Kidney (tissue), 14 donors: ENCODE results near the gene BCL2L13. TPM values are rescaled to one million over a fixed set of nuclear protein-coding genes. Genes with fewer than 3 reads are reported as not detected.

Experiments
- DNase-seq, 5 donors: peaks; one replicate each; pipeline ENCODE4 v3.0.0-alpha.2; 2013 to 2020
- FAIRE-seq: peaks from 2 replicates; lab custom pipeline; 2012; peaks lifted over from hg19 to GRCh38; lab: Jason Lieb, UNC
- H3K27ac ChIP-seq, 2 donors: one replicate each; pipeline ENCODE4 v1.7.0; 2013; ENCODE audit warnings: low read depth in 2 of 2, low read length in 2 of 2, inconsistent platforms in 1 of 2
- H3K27me3 ChIP-seq: one replicate; pipeline ENCODE4 v1.7.1; 2013; ENCODE audit warnings: low read length, inconsistent platforms; ENCODE audit not compliant: control insufficient read depth, insufficient read depth
- H3K36me3 ChIP-seq, 3 donors: one replicate each; pipeline versions ENCODE4 v1.7.0 to v1.7.1; 2013; ENCODE audit warnings: low read length in 3 of 3, control low read depth in 1 of 3, inconsistent platforms in 1 of 3; ENCODE audit not compliant: insufficient read depth in 3 of 3, control insufficient read depth in 2 of 3
- H3K4me1 ChIP-seq, 3 donors: one replicate each; pipeline versions ENCODE4 v1.7.0 to v1.7.1; 2013; ENCODE audit warnings: low read length in 3 of 3, inconsistent platforms in 1 of 3, low read depth in 1 of 3; ENCODE audit not compliant: control insufficient read depth in 2 of 3, insufficient read depth in 2 of 3
- H3K4me3 ChIP-seq, 3 donors: one replicate each; pipeline versions ENCODE4 v1.7.0 to v1.8.1; 2013; ENCODE audit warnings: low read length in 3 of 3, control low read depth in 1 of 3, inconsistent platforms in 1 of 3
- H3K9ac ChIP-seq, 3 donors: one replicate each; pipeline versions ENCODE4 v1.7.0 to v1.7.1; 2013; ENCODE audit warnings: low read length in 3 of 3, control low read depth in 1 of 3, inconsistent platforms in 1 of 3
- H3K9me3 ChIP-seq, 3 donors: one replicate each; pipeline versions ENCODE4 v1.7.0 to v1.7.1; 2013; ENCODE audit warnings: low read length in 3 of 3, control low read depth in 1 of 3, inconsistent platforms in 1 of 3; ENCODE audit not compliant: control insufficient read depth in 2 of 3, insufficient read depth in 1 of 3
- intact Hi-C: fragments of 100-400 bp; cut with DNase I; formaldehyde crosslinking; loops from one replicate; pipeline ENCODE4 v1.11.1; 2022
- polyA plus RNA-seq: library from polyadenylated mRNA; stranded (reverse); fragments of 350-450 nt; fragmentation: Illumina TruSeq; extraction: RNeasy Lipid Tissue Mini Kit (QIAGEN cat#74804); gene quantifications from one replicate; pipeline ENCODE4 v1.2.3, GENCODE V29; 2014; ENCODE audit warnings: low read depth, low replicate concordance; ENCODE audit not compliant: insufficient read depth
- total RNA-seq: library from RNA; stranded (reverse); fragmentation: NEBNext Ultra II Directional; extraction: Animal tissue kit (Norgen Biotek cat#: 25700); gene quantifications from one replicate; pipeline ENCODE4 v1.2.1, GENCODE V29; 2021
- TF ChIP-seq, protein P1 (sequence below): IDR thresholded peaks from 3 replicates; pipeline ENCODE4 v1.5.1; 2012; ENCODE audit warnings: mild to moderate bottlenecking, moderate library complexity, borderline replicate concordance; ENCODE audit not compliant: insufficient read depth; ENCODE audit errors: extremely low read depth
- donor health status: control.
- donor health status: control.
- donor health status: control.
- donor health status: control.
- donor health status: control.
- donor health status: DM: yes; HTN: yes; CAD: no.
- donor health status: Normal renal cell carcinoma (clear cell type).

Gene BCL2L13
- total and polyA plus RNA-seq, 2 donors from 2014 or later, result 43.8 to 50.5 TPM

DNA sequence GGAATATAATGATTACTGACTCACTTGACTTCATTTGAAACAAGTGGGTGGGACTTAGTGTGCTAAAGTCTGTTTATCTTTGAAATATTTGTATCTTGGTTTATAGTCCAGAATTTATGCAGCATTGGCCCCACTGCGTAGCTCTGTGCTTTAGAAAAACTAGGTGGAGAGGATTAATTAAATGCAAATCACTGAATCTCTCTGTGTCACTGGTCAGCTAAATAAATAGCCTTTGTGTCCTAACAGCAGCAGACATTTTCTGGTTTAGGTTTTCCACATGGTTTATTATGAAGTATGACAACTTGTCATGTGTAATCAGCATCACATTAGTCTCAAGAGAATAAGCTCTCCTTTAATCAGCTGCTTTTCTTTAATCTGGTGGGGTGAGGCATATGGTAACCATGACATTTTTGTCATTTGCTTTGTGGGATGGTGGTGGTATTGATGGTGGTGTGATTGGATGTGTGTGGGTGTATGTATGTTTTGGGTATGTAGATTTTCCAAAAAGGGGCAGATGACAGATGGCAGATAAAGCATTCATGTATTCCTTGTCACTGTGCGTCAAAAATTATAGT is 33.9 kb downstream of the BCL2L13 start:
- H3K27ac ChIP-seq, result peak overlapping the region; percentile 1 to 35
- no peak for FAIRE-seq

DNA sequence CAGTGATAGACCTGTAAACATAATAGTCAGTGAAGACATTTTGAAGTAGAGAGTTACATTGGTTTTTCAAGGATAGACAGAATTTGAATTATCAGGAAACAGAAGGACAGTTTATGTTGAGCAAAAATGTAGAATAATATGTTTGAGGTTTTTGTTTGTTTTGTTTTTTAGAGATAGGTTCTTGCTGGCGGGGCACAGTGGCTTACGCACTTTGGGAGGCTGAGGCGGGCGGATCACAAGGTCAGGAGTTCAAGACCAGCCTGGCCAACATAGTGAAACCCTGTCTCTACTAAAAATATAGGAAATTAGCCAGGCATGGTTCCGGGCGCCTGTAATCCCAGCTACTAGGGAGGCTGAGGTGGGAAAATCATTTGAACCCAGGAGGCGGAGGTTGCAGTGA is 35.6 kb downstream of the BCL2L13 start:
- TF ChIP-seq, protein P1, sequence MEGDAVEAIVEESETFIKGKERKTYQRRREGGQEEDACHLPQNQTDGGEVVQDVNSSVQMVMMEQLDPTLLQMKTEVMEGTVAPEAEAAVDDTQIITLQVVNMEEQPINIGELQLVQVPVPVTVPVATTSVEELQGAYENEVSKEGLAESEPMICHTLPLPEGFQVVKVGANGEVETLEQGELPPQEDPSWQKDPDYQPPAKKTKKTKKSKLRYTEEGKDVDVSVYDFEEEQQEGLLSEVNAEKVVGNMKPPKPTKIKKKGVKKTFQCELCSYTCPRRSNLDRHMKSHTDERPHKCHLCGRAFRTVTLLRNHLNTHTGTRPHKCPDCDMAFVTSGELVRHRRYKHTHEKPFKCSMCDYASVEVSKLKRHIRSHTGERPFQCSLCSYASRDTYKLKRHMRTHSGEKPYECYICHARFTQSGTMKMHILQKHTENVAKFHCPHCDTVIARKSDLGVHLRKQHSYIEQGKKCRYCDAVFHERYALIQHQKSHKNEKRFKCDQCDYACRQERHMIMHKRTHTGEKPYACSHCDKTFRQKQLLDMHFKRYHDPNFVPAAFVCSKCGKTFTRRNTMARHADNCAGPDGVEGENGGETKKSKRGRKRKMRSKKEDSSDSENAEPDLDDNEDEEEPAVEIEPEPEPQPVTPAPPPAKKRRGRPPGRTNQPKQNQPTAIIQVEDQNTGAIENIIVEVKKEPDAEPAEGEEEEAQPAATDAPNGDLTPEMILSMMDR, result no peak
- no peaks in the 10 kb centered on the region for H3K9me3 ChIP-seq
- intact Hi-C loops, result no loop called here

More for the DNA sequence above, 33.9 kb downstream of the BCL2L13 start:
- Histone ChIP-seq H3K36me3 (no peaks in the 10 kb centered on the region), H3K9me3 (no peaks in the 10 kb centered on the region), H3K27me3 (no peaks in the 10 kb centered on the region), H3K4me3 (no peak overlapping the region), H3K4me1 (peaks cover 0 to 13% (median 3%) of the 10 kb centered on the region in 3 donors), H3K9ac (no peak overlapping the region)
- TF ChIP-seq, protein P1, result no peak
- intact Hi-C loops, result no loop called here
- peak in 1 of 5 donors; percentile 15 for DNase-seq

DNA sequence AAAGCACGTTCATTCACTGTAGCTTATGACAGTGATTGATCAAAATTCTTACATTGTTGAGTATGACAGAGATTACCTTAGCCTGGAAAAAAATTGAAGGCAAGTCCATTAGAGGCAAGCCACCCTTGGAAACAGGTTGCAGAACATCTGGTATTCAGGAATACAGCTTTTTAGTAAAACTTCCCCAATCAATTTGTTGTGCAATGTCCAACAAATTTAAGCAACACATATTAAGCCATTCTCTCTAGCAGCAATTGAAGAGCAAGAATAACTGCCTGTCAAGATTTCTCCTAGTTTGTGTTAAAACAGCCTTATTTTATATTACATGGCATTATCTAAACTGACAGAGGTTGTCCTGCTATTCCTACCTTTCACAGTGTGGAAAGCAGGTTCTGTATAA is 37.0 kb downstream of the BCL2L13 start:
- Histone ChIP-seq H3K36me3 (no peaks in the 10 kb centered on the region), H3K9ac (no peak overlapping the region), H3K4me1 (peaks cover 0 to 13% (median 3%) of the 10 kb centered on the region in 3 donors), H3K27ac (no peak overlapping the region), H3K4me3 (no peak overlapping the region), H3K27me3 (no peaks in the 10 kb centered on the region), H3K9me3 (no peaks in the 10 kb centered on the region)
- TF ChIP-seq, protein P1, result no peak
- FAIRE-seq (no peak), DNase-seq (no peak)
- intact Hi-C loops, result no loop called here

More for the DNA sequence above, 35.6 kb downstream of the BCL2L13 start:
- FAIRE-seq, result no peak
- Histone ChIP-seq H3K27me3 (no peaks in the 10 kb centered on the region), H3K4me1 (peaks cover 0 to 13% (median 3%) of the 10 kb centered on the region in 3 donors), H3K36me3 (no peaks in the 10 kb centered on the region), H3K9ac (no peak overlapping the region), H3K27ac (no peak overlapping the region), H3K4me3 (no peak overlapping the region)
- no peak for DNase-seq
